HG02938 (cell line): ENCODE data around the gene SPATA6.
"Not testable (repeated sequence)": the region's sequence is repeated elsewhere in the genome, so short reads cannot be mapped to it uniquely, and the experiment has no call there.

Source experiments
- ATAC-seq: cut with Tn5 transposase; IDR thresholded peaks from one replicate; pipeline ENCODE4 v1.9.1; 2021; ENCODE audit warnings: mild to moderate bottlenecking, moderate library complexity; ENCODE audit not compliant: unreplicated experiment

Gene SPATA6

GRCh38 chr1:48462716-48463302 lies 9.2 kb downstream of the SPATA6 start:
- no peak for ATAC-seq

GRCh38 chr1:48450505-48450904 lies 21.5 kb downstream of the SPATA6 start:
- no peak for ATAC-seq

GRCh38 chr1:48448932-48449331 lies 23.1 kb downstream of the SPATA6 start:
- no peak for ATAC-seq

- ATAC-seq, result not testable (repeated sequence)
These were observed 27.8 kb downstream of the SPATA6 start for GRCh38 chr1:48444186-48444585.

GRCh38 chr1:48442864-48443619 lies 29.0 kb downstream of the SPATA6 start:
- ATAC-seq, result no peak

GRCh38 chr1:48440786-48441185 lies 31.2 kb downstream of the SPATA6 start:
- not testable (repeated sequence) for ATAC-seq

GRCh38 chr1:48439380-48439779 lies 32.6 kb downstream of the SPATA6 start:
- no peak for ATAC-seq

- not testable (repeated sequence) for ATAC-seq
These were observed 34.6 kb downstream of the SPATA6 start for GRCh38 chr1:48437379-48437778.

- ATAC-seq, result not testable (repeated sequence)
These were observed 36.5 kb downstream of the SPATA6 start for GRCh38 chr1:48435312-48436002.

GRCh38 chr1:48430832-48431231 lies 41.2 kb downstream of the SPATA6 start:
- no peak for ATAC-seq

- ATAC-seq, result no peak
These were observed 50.0 kb downstream of the SPATA6 start for GRCh38 chr1:48422009-48422408.

GRCh38 chr1:48418742-48419141 lies 53.3 kb downstream of the SPATA6 start:
- ATAC-seq, result no peak

- ATAC-seq, result no peak
These were observed 57.0 kb downstream of the SPATA6 start for GRCh38 chr1:48415050-48415449.

GRCh38 chr1:48414264-48414663 lies 57.7 kb downstream of the SPATA6 start:
- ATAC-seq, result no peak

GRCh38 chr1:48405940-48406339 lies 66.1 kb downstream of the SPATA6 start:
- no peak for ATAC-seq

- ATAC-seq, result no peak
These were observed 66.6 kb downstream of the SPATA6 start for GRCh38 chr1:48405400-48405799.

GRCh38 chr1:48402599-48402998 lies 69.4 kb downstream of the SPATA6 start:
- ATAC-seq, result no peak

- no peak for ATAC-seq
These were observed 75.8 kb downstream of the SPATA6 start for GRCh38 chr1:48396208-48396607.

GRCh38 chr1:48391926-48392325 lies 80.1 kb downstream of the SPATA6 start:
- ATAC-seq, result no peak

- no peak for ATAC-seq
These were observed 84.6 kb downstream of the SPATA6 start for GRCh38 chr1:48387409-48387808.

GRCh38 chr1:48374785-48375184 lies 97.2 kb downstream of the SPATA6 start:
- ATAC-seq, result no peak

GRCh38 chr1:48371598-48371997 lies 100.4 kb downstream of the SPATA6 start:
- ATAC-seq, result no peak
